ENCODE data around the gene ZNF100. TPM values are rescaled to one million over a fixed set of nuclear protein-coding genes. Genes with fewer than 3 reads are reported as not detected.
A peak's percentile ranks its signal among the peaks of the same experiment; 100 is the strongest.
"Not testable (repeated sequence)": the region's sequence is repeated elsewhere in the genome, so short reads cannot be mapped to it uniquely, and the experiment has no call there.

The ZNF100 gene
- total RNA-seq, 1 experiment from 2014 or later = 0.25 TPM

DNA sequence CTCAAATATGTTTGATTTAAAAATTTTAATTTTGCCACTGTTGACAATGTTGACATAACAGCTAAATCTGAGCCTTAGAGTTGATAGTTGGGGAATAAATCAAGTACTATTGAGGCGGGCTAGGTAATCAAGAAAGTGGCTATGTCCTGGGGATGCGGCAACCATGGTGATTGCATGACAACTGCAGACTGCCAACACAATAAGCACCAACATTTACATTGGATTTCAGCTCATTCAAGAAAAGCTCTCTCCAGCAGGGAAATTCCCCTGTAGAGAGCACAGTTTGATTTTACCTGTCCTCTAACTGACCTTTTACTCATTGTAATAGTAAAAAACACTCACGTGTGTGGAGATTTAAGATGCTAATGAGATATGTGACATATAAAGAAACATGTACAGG lies 63.1 kb downstream of the ZNF100 start:
- DNase-seq (ENCODE audit: low spot score) = no peak

DNA sequence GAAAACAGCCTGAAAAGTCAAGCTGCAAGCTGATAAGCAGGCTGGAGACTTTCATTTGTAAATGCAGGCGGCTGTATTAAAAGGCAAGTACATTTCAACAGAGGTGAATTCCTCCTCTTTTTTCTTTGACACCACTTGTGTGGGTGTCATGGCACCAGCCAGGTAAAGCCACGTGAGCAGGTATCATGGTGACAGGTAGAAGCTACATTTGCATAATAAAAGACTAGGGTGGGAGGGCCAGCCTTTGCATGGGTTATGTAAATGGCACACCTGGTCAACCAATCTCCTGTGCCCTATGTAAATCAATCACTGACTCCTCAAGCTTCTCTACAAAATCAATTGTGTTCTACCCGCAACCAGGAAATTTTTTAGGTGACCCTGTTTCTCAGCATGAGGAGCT lies 68.2 kb downstream of the ZNF100 start:
- no peak for DNase-seq (ENCODE audit: low spot score)

- DNase-seq (ENCODE audit: low spot score) = peak; percentile 9
These were observed 69.2 kb downstream of the ZNF100 start for GRCh38 chr19:21698215-21698614.

DNA sequence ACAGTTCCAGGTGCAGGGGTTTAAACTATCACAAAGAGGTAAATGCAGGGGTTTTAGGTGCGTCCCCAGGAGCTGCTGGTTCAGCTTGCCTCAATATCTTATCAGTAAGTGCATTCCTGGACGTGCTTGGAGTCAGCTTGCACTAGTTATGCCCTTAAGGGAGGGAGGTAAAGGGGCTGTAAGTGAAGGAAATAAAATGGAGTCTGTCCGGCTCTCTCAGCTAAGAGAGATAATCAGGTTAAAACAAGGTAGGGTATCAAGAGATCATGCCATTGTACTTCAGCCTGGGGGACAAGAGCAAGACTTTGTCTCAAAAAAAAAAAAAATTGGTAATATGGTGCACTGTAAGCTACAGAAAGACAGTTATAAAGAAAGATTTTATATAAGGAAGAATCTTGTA lies 69.7 kb downstream of the ZNF100 start:
- DNase-seq (ENCODE audit: low spot score) = no peak

- DNase-seq (ENCODE audit: low spot score) = no peak
These were observed 73.0 kb downstream of the ZNF100 start for GRCh38 chr19:21694171-21694906.

DNA sequence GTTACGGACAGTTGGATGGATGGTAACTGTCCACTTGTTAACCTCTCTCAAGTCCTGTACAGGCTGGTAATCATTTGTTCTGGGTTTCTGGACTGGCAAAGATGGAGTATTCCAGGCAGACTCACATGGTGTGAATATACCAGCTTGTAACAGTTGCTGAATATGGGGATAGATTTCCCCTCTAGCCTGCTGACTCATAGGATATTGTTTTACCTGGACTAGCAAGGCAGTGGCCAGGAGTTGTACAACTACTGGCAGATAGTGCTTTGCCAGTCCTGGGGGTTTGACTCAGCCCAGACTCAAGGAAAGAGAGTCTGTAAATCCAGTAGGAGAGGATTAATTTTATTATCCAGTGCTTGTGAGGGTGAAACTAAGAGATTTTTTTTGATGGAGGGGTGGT lies 74.0 kb downstream of the ZNF100 start:
- no peak for DNase-seq (ENCODE audit: low spot score)

- no peak for DNase-seq (ENCODE audit: low spot score)
These were observed 75.7 kb downstream of the ZNF100 start for GRCh38 chr19:21691661-21692060.

DNA sequence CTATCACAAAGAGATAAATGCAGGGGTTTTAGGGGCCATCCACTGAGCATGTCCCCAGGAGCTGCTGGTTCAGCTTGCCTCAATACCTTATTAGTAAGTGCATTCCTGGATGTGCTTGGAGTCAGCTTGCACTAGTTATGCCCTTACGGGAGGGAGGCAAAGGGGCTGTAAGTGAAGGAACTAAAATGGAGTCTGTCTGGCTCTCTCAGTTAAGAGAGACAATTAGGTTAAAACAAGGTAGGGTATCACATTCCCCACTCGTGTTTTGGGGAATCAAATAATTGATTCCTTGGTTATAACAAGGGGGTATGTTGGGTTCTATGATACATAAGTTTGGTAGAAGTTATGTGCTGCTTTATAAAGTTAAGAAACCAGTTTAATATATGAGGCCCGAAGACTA lies 78.9 kb downstream of the ZNF100 start:
- DNase-seq (ENCODE audit: low spot score) = no peak

DNA sequence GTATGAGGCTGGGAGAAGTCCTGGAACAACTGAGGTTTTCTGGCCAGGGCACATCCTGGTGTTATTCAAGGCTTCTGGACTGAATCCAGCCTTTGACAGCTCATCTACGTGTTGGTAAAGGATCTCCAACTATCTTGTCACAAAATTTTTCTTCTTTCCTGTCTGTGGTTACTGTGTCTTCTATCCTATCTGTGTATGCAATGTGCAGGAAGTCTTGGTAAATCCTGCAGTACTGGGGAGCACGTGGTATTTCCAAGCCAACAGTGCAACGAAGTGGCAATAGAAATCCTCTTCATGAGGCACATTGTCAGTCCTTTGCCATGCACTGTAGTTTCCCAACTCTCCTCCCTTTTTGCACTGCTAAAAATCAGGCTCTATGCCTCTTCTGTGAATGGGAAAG lies 86.7 kb downstream of the ZNF100 start:
- DNase-seq (ENCODE audit: low spot score) = no peak

GRCh38 chr19:21680026-21680425 lies 87.4 kb downstream of the ZNF100 start:
- DNase-seq (ENCODE audit: low spot score) = no peak

- DNase-seq (ENCODE audit: low spot score) = no peak
These were observed 89.5 kb downstream of the ZNF100 start for GRCh38 chr19:21677696-21678418.

DNA sequence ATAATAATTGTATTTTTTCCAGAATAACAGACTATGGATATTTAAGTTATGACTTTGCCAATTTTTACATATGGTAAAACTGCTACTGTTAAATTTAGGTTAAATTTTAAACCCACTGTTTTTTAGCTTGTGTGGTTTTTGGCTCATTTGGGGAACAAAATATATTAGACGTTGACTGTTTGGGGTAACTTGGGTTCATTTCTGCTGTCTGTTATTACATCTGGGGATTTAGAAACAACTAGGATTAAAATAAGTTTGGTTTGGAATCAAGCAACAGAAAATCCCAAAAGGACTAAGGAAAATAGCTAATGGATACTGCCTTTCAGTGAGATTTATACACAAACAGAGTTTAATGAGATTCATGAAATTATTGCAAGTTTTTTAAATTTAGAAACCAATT lies 92.9 kb downstream of the ZNF100 start:
- DNase-seq (ENCODE audit: low spot score) = no peak

- DNase-seq (ENCODE audit: low spot score) = not testable (repeated sequence)
These were observed 93.9 kb downstream of the ZNF100 start for GRCh38 chr19:21673479-21673878.

Small RNA genes lying within 50 kb of the gene (small RNA-seq; reads per million reads assigned to genes)
- not detected for gene VN1R84P

Other genes with a start within 250 kb of the ZNF100 start
- not detected in 2 replicates for gene ZNF43, start 68.6 kb upstream of the ZNF100 start, total RNA-seq (2014; rRNA removed; shearing (Covaris generic))
- not detected in 2 replicates for gene ZNF208, start 243.4 kb upstream of the ZNF100 start, total RNA-seq (2014; rRNA removed; shearing (Covaris generic))

All from HT-29 (cell line).